Panc1 (cell line): Measurements from ENCODE around the gene CHST6.

Source experiments
- CTCF ChIP-seq: fragments of 450-650 bp; IDR thresholded peaks from 2 replicates; pipeline ENCODE4 v1.5.1; 2017; ENCODE audit warnings: mild to moderate bottlenecking
- POLR2AphosphoS5 ChIP-seq: IDR thresholded peaks from 2 replicates; pipeline ENCODE4 v1.6.1; 2012; ENCODE audit warnings: mild to moderate bottlenecking, low read depth, low read length, moderate library complexity
- REST ChIP-seq, 2 experiments: IDR thresholded peaks; 2 replicates each; pipeline ENCODE4 v1.6.1; 2011 to 2012; ENCODE audit warnings: low read depth in 2 of 2, control low read depth in 1 of 2, low read length in 1 of 2, mild to moderate bottlenecking in 1 of 2, moderate library complexity in 1 of 2; ENCODE audit not compliant: insufficient read depth in 1 of 2
- TCF7L2 ChIP-seq: IDR thresholded peaks from 2 replicates; pipeline ENCODE4 v1.6.1; 2011; ENCODE audit warnings: mild to moderate bottlenecking, low read depth, low read length, inconsistent platforms

GRCh38 chr16:75455677-75456076 lies 39.6 kb downstream of the CHST6 start:
- TF ChIP-seq CTCF (no peak), POLR2AphosphoS5 (no peak), TCF7L2 (no peak), REST (IDR thresholded peaks at IDR 0.05; ENCODE audit: insufficient read depth in 1 of 2, low read depth in 2 of 2, low read length in 1 of 2) (no peak)
